Right atrium auricular region (tissue), 2 donors: Measurements from ENCODE around the gene TMEM223. TPM values are rescaled to one million over a fixed set of nuclear protein-coding genes. Genes with fewer than 3 reads are reported as not detected.

ENCODE experiments used
- DNase-seq: peaks from one replicate; pipeline ENCODE4 v3.0.0-alpha.2; 2019; ENCODE audit warnings: low spot score
- H3K27ac ChIP-seq, 2 donors: fragments of 200-600 bp; sonication (generic); 1 replicate in 1 of 2; 2 replicates in 1 of 2; pipeline ENCODE4 v1.5.1; 2016 to 2019
- H3K27me3 ChIP-seq, 2 donors: fragments of 200-600 bp; sonication (generic); one replicate each; pipeline versions ENCODE4 v1.5.1 to v1.6.0; 2017 to 2019
- H3K36me3 ChIP-seq: fragments of 200-600 bp; sonication (generic); one replicate; pipeline ENCODE4 v1.5.1; 2016
- H3K4me1 ChIP-seq, 2 donors: fragments of 200-600 bp; sonication (generic); one replicate each; pipeline versions ENCODE4 v1.5.1 to v1.6.0; 2017 to 2019
- H3K4me3 ChIP-seq, 2 donors: fragments of 200-600 bp; sonication (generic); 1 replicate in 1 of 2; 2 replicates in 1 of 2; pipeline ENCODE4 v1.5.1; 2017 to 2019; ENCODE audit warnings: mild to moderate bottlenecking in 1 of 2, moderate library complexity in 1 of 2
- H3K9me3 ChIP-seq, 2 donors: fragments of 200-600 bp; sonication (generic); one replicate each; pipeline ENCODE4 v1.5.1; 2019
- total RNA-seq, 2 donors: library from RNA; depleted of rRNA; stranded (reverse); fragments of >200 nt; gene quantifications; one replicate each; pipeline ENCODE4 v1.1.0, GENCODE V29; 2016
- TF ChIP-seq, protein P1 (sequence below), 2 donors: fragments of 200-600 bp; sonication (generic); IDR thresholded peaks; one replicate each; pipeline ENCODE4 v1.5.1; 2019; ENCODE audit warnings: antibody characterized with exemption in 2 of 2

TMEM223 gene
- total RNA-seq, 2 donors from 2014 or later = 27.7 TPM

DNA sequence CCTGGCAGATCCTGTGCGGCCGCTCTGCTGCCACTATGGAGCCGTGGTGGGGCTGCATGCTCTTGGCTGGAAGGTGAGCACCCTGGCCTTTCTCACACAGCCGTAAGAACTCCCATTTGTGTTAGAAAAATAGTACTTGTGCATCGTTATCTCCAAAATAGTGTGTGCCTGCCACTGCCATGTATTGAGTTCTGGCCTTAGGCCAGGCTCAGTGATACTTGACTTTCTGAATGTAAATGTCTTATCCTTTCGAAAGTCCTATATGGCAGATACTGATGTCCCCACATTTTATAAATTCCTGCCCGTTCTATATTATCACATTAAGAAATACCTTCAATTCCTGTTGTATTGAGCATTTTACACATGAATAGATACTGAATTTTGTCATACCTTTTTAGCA, 9.1 kb downstream of the TMEM223 start:
- Histone ChIP-seq H3K36me3 (peaks cover 18% of the 10 kb centered on the region), H3K4me3 (no peak overlapping the region), H3K27ac (no peak overlapping the region), H3K4me1 (peaks cover 0 to 10% of the 10 kb centered on the region in 2 donors), H3K27me3 (no peaks in the 10 kb centered on the region), H3K9me3 (no peaks in the 10 kb centered on the region)
- DNase-seq = no peak
- TF ChIP-seq, protein P1, sequence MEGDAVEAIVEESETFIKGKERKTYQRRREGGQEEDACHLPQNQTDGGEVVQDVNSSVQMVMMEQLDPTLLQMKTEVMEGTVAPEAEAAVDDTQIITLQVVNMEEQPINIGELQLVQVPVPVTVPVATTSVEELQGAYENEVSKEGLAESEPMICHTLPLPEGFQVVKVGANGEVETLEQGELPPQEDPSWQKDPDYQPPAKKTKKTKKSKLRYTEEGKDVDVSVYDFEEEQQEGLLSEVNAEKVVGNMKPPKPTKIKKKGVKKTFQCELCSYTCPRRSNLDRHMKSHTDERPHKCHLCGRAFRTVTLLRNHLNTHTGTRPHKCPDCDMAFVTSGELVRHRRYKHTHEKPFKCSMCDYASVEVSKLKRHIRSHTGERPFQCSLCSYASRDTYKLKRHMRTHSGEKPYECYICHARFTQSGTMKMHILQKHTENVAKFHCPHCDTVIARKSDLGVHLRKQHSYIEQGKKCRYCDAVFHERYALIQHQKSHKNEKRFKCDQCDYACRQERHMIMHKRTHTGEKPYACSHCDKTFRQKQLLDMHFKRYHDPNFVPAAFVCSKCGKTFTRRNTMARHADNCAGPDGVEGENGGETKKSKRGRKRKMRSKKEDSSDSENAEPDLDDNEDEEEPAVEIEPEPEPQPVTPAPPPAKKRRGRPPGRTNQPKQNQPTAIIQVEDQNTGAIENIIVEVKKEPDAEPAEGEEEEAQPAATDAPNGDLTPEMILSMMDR (IDR thresholded peaks at IDR 0.05) = no peak

DNA sequence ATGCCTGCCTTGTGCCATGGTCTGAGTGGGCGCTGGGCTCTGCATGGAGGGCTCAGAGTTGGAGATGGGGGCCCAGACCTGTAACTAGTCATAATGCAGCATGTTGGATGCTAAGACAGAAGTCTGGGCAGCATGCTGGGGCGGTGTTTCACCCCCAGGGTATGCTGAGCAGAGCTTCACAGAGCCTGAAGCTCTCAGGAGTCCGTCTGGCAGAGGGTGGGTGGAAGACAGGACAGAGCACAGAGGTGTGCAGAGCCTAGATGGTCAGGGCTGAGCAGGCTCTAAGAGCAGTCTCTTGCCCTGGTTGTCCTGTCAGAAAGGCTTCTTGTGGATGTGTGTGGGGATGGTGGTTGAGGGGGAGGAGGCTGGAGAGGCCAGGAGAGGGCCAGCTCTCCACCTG, 13.4 kb downstream of the TMEM223 start:
- Histone ChIP-seq H3K27me3 (no peaks in the 10 kb centered on the region), H3K27ac (no peak overlapping the region), H3K9me3 (no peaks in the 10 kb centered on the region), H3K4me1 (no peaks in the 10 kb centered on the region), H3K4me3 (no peak overlapping the region), H3K36me3 (peaks cover 29% of the 10 kb centered on the region)
- TF ChIP-seq, protein P1 (IDR thresholded peaks at IDR 0.05) = no peak
- DNase-seq = no peak

DNA sequence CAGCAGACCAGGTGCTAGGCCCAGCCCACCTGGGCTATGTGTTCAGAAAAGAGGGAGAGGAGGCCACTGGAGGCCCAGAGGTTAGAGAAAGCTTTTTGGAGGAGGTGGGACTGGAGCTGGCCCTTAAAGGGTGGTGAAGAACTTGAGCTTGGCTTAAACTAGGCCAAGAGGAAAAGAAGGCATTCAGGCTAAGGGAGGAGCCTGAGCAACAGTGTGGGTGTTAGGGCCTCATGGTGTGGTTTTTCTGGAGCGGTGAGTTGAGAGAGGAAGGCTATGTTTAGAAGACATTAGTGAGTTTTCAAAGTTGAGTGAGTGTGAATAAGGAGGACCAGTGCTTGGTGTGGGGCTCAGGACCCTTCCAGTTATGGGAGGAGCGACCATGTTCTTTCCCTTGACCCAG, 14.4 kb downstream of the TMEM223 start:
- H3K27me3 ChIP-seq = no peaks in the 10 kb centered on the region
- peaks cover 0 to under 1% of the 10 kb centered on the region in 2 donors for H3K4me1 ChIP-seq
- TF ChIP-seq, protein P1 (IDR thresholded peaks at IDR 0.05) = no peak
- H3K9me3 ChIP-seq = no peaks in the 10 kb centered on the region
- no peak overlapping the region for H3K4me3 ChIP-seq
- no peak for DNase-seq
- H3K27ac ChIP-seq = no peak overlapping the region
- peaks cover 22% of the 10 kb centered on the region for H3K36me3 ChIP-seq

DNA sequence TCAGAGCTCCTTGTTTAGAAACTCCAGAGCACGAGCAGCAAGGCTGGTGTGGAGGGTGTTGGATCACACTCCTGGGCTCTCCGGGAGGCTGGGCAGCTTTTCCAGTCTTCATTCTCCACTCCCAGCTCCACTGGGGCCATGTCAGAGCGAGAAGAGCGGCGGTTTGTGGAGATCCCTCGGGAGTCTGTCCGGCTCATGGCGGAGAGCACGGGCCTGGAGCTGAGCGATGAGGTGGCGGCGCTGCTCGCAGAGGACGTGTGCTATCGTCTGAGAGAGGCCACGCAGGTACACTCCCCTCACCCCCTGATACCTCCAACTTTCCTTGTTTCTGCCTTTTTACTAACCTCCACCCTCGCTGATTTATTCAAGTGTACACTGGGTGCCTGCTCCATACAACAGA, 16.2 kb downstream of the TMEM223 start:
- Histone ChIP-seq H3K27me3 (no peaks in the 10 kb centered on the region), H3K9me3 (no peaks in the 10 kb centered on the region), H3K4me1 (peaks cover 0 to 11% of the 10 kb centered on the region in 2 donors), H3K4me3 (no peak overlapping the region), H3K27ac (no peak overlapping the region), H3K36me3 (peaks cover 18% of the 10 kb centered on the region)
- DNase-seq = no peak
- TF ChIP-seq, protein P1 (IDR thresholded peaks at IDR 0.05) = no peak

DNA sequence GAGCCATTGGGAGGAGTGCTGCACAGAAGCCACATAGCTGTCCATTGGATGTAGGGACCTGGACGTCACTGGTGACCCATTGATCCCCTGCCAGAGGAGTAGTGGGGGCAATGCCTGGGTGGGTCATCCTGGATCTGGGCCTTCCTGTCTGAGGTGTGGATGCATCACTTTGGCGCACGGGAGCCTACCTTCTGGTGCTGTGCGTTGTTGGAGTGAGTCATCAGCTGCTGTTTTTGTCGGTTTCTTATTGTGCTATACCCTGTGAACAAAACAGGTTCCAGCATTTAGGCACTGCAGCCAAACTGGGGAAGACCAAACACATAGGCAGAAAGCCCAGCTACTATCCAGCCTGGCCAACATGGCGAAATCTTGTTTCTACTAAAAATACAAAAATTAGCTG, 17.4 kb downstream of the TMEM223 start:
- peaks cover 18% of the 10 kb centered on the region for H3K36me3 ChIP-seq
- no peaks in the 10 kb centered on the region for H3K9me3 ChIP-seq
- DNase-seq = no peak
- H3K4me1 ChIP-seq = peaks cover 0 to 21% of the 10 kb centered on the region in 2 donors
- TF ChIP-seq, protein P1 (IDR thresholded peaks at IDR 0.05) = no peak
- H3K27me3 ChIP-seq = no peaks in the 10 kb centered on the region
- H3K4me3 ChIP-seq = no peak overlapping the region
- H3K27ac ChIP-seq = no peak overlapping the region
